ENCODE measurements around the gene SFT2D1.

SFT2D1 gene

GRCh38 chr6:166331503-166332415 is 10.6 kb downstream of the SFT2D1 start:
- DNase-seq, result no peak

DNA sequence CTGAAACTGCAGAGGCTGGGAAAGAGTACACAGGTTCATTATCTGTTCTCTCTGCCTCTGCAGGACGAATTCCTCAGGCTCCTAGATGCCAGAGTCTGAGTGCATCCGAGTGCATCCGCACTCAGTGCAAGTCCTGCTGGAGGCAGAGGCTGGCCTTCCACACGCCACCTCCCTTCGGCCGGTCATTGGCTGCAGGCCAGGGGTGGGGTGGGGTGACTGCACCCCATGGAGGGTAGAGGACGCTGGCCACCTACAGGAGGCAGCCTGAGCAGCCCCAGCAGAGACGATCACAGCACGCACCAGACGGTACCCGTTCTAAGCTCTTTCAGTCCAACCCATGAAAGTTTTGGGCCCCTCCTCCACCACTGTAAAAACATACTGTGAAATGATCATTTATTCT is 11.7 kb downstream of the SFT2D1 start:
- DNase-seq, result peak in 1 of 2 experiments; percentile 39

DNA sequence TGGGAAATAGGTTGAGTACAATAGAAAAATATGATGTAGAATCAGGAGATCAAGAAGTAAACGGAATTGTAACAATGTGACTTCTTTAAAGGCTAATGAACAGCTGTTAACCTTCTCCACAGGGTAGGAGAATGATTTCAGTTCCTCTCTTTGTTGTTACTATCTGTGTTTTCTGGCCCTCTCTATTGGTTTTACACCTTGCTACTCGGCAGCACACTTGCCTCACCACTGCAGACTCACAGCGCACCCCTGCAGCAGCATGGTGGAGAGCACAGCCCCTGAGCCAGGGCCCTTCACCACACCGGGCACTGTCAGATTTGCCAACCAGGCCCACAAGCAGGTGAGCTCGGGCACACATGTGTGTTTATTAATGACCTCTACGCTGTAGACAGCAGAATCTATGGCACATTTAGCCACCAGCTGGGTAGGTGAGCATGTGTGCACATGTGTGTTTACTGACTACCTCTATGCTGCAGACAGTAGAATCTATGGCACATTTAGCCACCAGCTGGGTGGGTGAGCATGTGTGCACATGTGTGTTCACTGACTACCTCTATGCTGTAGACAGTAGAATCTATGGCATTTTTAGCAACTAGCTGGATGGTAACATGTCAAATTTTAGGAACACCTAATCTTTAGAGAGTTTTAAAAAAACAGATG is 16.8 kb downstream of the SFT2D1 start:
- DNase-seq, result no peak

DNA sequence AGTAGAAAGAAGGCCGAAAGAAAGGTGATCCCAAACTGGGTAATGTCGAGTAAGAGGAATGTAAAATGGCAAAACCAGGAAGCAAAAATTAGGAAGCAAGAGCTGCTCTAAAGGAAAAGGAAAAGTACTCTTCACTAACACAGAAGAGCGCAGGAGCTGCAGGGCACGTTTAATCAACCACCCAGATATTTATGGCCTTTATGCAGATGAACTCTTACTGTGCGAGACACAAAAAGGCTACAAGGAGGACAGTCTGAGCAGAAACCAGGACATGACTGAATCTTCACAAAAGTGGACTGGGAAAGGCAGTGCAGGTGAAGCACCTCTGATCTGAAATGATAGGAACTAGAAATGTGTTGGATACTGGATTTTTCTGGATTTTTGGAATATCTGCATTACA is 18.9 kb downstream of the SFT2D1 start:
- DNase-seq, result no peak

- DNase-seq, result no peak
Observed at GRCh38 chr6:166318649-166319600, 23.4 kb downstream of the SFT2D1 start.

DNA sequence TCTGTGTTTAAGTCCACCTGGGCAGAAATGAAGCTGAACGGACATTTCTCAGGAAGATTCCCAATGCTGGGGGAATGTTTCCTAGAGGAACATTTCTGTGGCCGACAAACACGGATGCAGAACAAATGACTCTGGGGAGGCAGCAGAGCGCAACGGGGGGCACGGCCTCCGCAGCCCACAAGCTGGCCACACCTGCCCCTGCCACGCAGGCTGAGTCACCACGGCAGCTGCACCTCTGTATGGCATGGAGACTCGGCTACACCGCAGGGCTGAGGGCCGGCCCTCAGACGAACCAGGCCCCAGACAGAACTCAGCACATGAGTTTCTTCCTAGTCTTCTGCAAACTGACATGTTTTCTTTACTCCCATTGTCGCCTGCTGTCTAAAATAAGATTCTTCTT is 24.1 kb downstream of the SFT2D1 start:
- no peak for DNase-seq

GRCh38 chr6:166317261-166318212 is 24.8 kb downstream of the SFT2D1 start:
- no peak for DNase-seq

GRCh38 chr6:166315436-166315835 is 26.9 kb downstream of the SFT2D1 start:
- DNase-seq, result no peak

- DNase-seq, result no peak
Observed at GRCh38 chr6:166314454-166314853, 27.9 kb downstream of the SFT2D1 start.

DNA sequence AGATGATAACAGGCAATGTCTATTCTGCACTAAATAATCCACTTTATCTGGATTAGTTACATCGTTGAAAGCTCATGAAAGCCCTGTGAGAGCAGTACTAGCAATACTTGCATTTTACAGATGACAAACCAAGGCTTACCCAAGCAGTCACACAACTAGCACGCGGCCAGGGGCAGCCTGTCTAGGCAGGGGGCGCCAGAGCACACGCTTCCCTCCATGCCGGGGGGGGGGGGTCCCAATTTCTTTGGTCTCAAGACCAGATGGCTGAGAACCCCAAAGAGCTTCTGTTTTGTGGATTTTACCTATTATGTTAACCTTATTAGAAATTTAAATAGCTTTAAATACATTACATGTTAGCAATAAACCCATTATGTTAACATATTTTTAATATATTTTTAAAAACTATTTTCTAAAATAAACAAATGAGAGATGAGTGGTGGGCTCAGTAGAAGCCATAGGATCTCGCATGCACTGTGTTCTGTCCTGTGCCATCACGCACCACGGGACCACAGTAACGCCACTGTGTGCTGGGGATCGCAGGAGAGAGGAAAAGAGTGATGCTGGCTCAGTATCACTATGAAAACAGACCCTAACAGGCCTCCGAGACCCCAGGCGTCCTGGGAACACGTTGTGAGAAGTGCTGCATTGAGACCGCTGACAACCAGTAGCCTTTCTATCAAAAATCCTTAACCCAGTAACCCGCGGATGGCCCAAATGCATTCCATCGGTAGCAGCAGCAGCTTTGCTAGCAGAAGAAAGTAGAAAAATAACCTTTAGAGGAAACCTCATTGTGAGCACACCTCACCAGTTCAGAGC is 28.9 kb downstream of the SFT2D1 start:
- peak in 1 of 2 experiments; percentile 65 for DNase-seq

- DNase-seq, result no peak
Observed at GRCh38 chr6:166312832-166313231, 29.5 kb downstream of the SFT2D1 start.

- DNase-seq, result no peak
Observed at GRCh38 chr6:166310634-166311033, 31.7 kb downstream of the SFT2D1 start.

DNA sequence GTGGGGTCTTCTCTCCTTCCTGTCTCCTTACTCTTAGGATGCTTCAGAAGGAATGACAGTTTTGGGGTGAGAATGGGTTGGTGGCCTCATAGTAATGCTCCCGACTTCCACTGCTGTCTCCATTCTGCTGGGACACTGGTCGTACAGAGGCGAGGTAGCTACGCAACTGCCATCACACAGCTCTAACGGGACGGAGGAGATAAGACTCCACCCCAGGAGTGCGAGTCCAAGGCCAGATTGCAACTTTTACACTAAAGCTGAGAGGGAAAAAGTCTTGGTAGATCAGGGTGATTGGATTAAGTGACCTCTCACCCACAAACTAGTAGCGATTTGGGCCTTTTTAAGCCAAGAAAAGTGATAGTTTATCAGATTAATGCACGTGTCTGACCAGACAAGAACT is 32.4 kb downstream of the SFT2D1 start:
- no peak for DNase-seq

DNA sequence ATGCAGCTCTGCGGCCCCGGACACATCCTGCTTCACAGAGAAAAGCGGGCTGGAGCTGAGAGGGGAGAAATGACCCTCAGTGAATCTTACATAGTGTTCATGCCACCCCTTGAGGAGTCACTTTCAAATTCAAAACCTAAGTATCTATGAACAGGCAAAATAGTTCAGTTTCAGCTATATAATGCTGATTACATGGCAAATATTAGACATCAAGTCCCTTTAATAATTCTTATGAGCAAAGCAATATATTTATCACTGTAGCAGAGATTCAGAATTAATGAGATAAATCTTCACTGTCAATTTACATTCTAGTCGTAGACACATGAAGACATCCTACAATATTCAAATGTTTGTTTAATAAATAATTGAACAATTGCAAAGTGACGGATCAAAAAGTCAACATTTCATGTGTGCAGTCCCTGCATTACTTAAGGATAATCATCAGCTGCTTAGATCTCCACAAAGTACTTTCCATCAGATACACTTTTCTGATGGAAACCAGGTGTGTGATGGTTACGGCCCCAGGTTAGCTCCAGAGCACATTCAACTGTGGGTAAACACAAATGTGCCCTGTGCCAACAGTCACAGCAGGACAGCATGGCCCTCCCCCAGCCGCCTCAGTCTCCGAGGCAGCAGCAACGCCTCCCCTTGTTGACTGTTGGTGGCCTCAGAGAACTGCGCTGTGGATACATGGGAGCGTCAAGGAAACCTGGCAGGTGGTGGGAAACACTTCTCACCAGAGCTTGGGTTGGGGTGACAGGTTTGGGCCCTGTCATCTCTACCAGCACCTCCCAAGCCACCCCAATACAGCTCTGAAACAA is 33.4 kb downstream of the SFT2D1 start:
- peak in 1 of 2 experiments; percentile 20 for DNase-seq

GRCh38 chr6:166308033-166308768 is 34.1 kb downstream of the SFT2D1 start, which contains the start of gene PRR18:
PRR18 (minus strand) TSS chr6:166308392; CDS start chr6:166308142, 250 bp downstream.
- DNase-seq, result peak; percentile 54 to 78

DNA sequence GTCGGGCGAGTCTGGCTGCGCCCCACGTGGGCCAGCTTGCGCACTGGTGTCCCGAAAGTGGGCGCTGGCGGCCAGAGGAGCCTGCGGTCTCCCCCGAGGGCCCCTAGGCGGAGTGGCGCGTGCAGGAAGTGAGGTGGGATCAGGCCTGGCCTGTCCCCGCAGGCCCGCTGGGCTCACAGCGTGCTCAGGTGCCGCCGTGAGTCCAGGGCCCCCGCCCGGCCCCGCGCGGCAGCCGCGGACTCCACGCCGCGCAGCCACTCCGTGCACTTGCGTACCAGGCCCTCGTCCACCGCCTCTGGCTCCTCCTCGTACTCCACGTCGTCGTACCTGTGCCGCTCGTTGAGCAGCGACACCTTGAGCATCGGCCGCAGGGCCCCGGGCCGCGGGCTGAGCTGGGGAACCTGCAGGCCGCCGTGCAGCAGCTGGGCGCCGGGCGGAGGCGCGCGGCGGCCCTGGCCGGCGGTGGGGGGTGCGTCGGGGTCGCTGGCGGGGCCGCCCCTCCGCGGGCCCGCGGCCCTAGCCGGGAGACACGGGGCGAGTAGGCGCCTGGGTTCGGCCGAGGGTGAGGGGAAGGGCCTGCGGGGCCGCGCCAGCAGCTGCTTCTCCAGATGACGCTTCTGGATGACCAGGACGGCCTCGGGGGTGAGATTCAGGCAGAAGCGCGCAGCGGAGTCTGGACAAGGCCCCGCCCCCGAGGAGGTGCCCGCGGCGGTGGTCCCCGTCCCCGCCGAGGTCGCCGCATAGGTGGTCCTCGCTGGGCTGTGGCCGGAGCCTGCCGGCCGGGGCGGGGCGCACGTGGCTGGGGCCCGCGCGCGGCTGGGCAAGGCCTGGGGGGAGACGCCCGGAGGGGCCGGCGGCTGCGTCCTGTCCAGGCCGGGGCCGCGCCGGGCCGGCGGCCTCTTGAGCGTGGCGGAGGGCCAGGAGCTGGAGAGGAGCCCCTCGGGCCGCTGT is 35.0 kb downstream of the SFT2D1 start:
- DNase-seq, result peak; percentile 13 to 53

- no peak for DNase-seq
Observed at GRCh38 chr6:166306378-166307081, 35.8 kb downstream of the SFT2D1 start.

Measured in NCI-H524 (cell line).